A673 (cell line): Measurements from ENCODE around the gene FNBP1. TPM values are rescaled to one million over a fixed set of nuclear protein-coding genes. Genes with fewer than 3 reads are reported as not detected.
"Not testable (repeated sequence)": the region's sequence is repeated elsewhere in the genome, so short reads cannot be mapped to it uniquely, and the experiment has no call there.

Experiments
- BruUV-seq: library from RNA; stranded (reverse); fragments of 400-500 nt; replicated peaks from 2 replicates; lab custom pipeline; 2021; lab: Mats Ljungman, UMichigan
- CTCF ChIA-PET: fragments of 300-600 bp; sonication (Branson Sonifier 250); formaldehyde crosslinking; loops from one replicate; lab custom pipeline; 2022; ENCODE audit warnings: antibody characterized with exemption; lab: Charles Lee
- POLR2A ChIA-PET: fragments of 300-600 bp; sonication (Branson Sonifier 250); formaldehyde crosslinking; loops from one replicate; lab custom pipeline; 2022; ENCODE audit warnings: antibody characterized with exemption; ENCODE audit not compliant: low non-redundant PET; lab: Charles Lee
- DNase-seq: peaks from one replicate; pipeline ENCODE4 v3.0.0-alpha.2; 2015; ENCODE audit warnings: low spot score
- H3K27ac ChIP-seq: fragments of 200-600 bp; sonication (generic); 2 replicates; pipeline ENCODE4 v1.5.1; 2016; ENCODE audit warnings: mixed run types, low read depth, mild to moderate bottlenecking, mixed read lengths, antibody characterized with exemption, low read length; ENCODE audit not compliant: poor library complexity, severe bottlenecking
- H3K27me3 ChIP-seq: fragments of 200-600 bp; sonication (generic); replicated peaks from 2 replicates; pipeline ENCODE4 v1.6.1; 2017; ENCODE audit warnings: mixed run types, low read depth, mild to moderate bottlenecking, mixed read lengths, antibody characterized with exemption, low read length; ENCODE audit not compliant: insufficient read depth, poor library complexity
- H3K36me3 ChIP-seq: fragments of 200-600 bp; sonication (generic); 2 replicates; pipeline ENCODE4 v1.6.1; 2016; ENCODE audit warnings: mixed run types, mild to moderate bottlenecking, mixed read lengths, antibody characterized with exemption, low read length; ENCODE audit not compliant: insufficient read depth, poor library complexity, severe bottlenecking
- H3K4me1 ChIP-seq: fragments of 200-600 bp; sonication (generic); 2 replicates; pipeline ENCODE4 v1.6.1; 2017; ENCODE audit warnings: mixed run types, mild to moderate bottlenecking, mixed read lengths, antibody characterized with exemption, low read length; ENCODE audit not compliant: insufficient read depth, poor library complexity, severe bottlenecking
- H3K4me3 ChIP-seq: fragments of 200-600 bp; sonication (generic); 2 replicates; pipeline ENCODE4 v1.5.1; 2016; ENCODE audit warnings: low read depth, mixed run types, mild to moderate bottlenecking, mixed read lengths, low read length; ENCODE audit not compliant: poor library complexity, severe bottlenecking
- H3K9me3 ChIP-seq: fragments of 200-600 bp; sonication (generic); 2 replicates; pipeline ENCODE4 v1.6.1; 2016; ENCODE audit warnings: mixed run types, low read depth, mild to moderate bottlenecking, mixed read lengths, antibody characterized with exemption, low read length; ENCODE audit not compliant: poor library complexity, severe bottlenecking
- CTCF ChIP-seq: fragments of 300-800, 200-600 bp; sonication (generic); conservative IDR thresholded peaks from 2 replicates; pipeline ENCODE4 v1.5.1; 2017; ENCODE audit warnings: low read depth, mild to moderate bottlenecking, antibody characterized with exemption, low read length, moderate library complexity, mixed read lengths
- EZH2 ChIP-seq: fragments of 200-600 bp; sonication (generic); IDR thresholded peaks from 2 replicates; pipeline ENCODE4 v1.6.1; 2017; ENCODE audit warnings: borderline replicate concordance, low read depth, mild to moderate bottlenecking, mixed read lengths, antibody characterized with exemption, low read length; ENCODE audit not compliant: poor library complexity, severe bottlenecking
- intact Hi-C: fragments of 100-400 bp; cut with micrococcal nuclease; formaldehyde crosslinking; loops from one replicate; pipeline ENCODE4 v1.10.0; 2022; ENCODE audit not compliant: unreplicated experiment
- total RNA-seq: library from RNA; stranded (reverse); gene quantifications from 2 replicates; pipeline ENCODE4 v1.2.3, GENCODE V29; 2021

FNBP1 gene
- total RNA-seq, 1 experiment from 2014 or later = 200 TPM

GRCh38 chr9:130015353-130016019 lies 27.5 kb downstream of the FNBP1 start:
- Histone ChIP-seq H3K4me3 (no peak overlapping the region), H3K36me3 (peaks cover 13% of the 10 kb centered on the region), H3K4me1 (no peaks in the 10 kb centered on the region), H3K27ac (no peak overlapping the region), H3K27me3 (no peaks in the 10 kb centered on the region), H3K9me3 (peaks cover 5% of the 10 kb centered on the region)
- BruUV-seq = no TSS peak
- ChIA-PET POLR2A (no interaction called here), CTCF (no interaction called here)
- no peak for DNase-seq
- TF ChIP-seq CTCF (no peak), EZH2 (no peak)
- intact Hi-C loops = no loop called here

- TF ChIP-seq EZH2 (no peak), CTCF (no peak)
- CTCF ChIA-PET = no interaction called here
- H3K4me1 ChIP-seq = no peaks in the 10 kb centered on the region
- intact Hi-C loops = no loop called here
- no peak overlapping the region for H3K27ac ChIP-seq
- no peak for DNase-seq
- H3K36me3 ChIP-seq = peaks cover 13% of the 10 kb centered on the region
- no peak overlapping the region for H3K4me3 ChIP-seq
- H3K9me3 ChIP-seq = peaks cover 5% of the 10 kb centered on the region
- POLR2A ChIA-PET = no interaction called here
- no TSS peak for BruUV-seq
- no peaks in the 10 kb centered on the region for H3K27me3 ChIP-seq
Measured at GRCh38 chr9:130013326-130013725, 29.7 kb downstream of the FNBP1 start.

DNA sequence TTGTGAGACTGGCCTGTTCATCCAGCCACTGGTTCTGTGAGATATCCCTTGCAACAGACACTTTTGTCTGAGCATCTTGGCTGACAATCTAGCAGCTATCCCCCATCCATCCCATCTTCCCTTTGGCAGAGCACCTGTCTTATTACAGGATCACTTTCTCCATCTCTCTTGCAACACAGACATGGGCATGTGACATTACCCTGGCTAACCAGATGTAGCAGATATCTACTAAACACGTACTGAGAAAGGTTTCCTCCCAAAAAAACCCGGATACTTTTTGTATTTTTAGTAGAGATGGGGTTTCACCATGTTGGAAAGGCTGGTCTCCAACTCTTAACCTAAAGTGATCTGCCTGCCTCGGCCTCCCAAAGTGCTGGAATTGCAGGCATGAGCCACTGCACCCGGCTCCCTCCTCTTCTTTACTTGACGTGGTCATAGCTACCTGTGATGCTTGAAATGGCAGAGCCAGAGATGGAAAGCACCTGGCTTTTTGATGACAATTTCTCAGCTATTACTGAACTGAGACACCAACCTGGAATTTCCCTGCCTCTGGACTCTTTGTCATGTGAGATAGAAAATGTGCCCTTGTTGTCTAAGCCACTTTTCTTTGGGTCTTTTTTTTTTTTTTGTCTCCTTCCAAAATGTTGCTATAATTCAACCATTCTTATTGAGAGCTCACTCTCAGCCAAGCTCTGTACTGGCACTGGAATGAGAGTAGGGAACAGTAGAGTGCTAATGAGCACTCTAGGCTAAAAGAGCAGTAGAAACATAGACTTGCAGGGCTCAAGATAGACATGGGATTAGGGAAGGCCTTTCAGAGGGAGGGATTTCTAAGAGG lies 32.6 kb downstream of the FNBP1 start:
- Histone ChIP-seq H3K27me3 (no peaks in the 10 kb centered on the region), H3K27ac (no peak overlapping the region), H3K4me1 (no peaks in the 10 kb centered on the region), H3K36me3 (peaks cover 6% of the 10 kb centered on the region), H3K9me3 (no peaks in the 10 kb centered on the region), H3K4me3 (no peak overlapping the region)
- DNase-seq = no peak
- ChIA-PET CTCF (no interaction called here), POLR2A (no interaction called here)
- BruUV-seq = no TSS peak
- TF ChIP-seq EZH2 (no peak), CTCF (no peak)
- intact Hi-C loops = no loop called here

DNA sequence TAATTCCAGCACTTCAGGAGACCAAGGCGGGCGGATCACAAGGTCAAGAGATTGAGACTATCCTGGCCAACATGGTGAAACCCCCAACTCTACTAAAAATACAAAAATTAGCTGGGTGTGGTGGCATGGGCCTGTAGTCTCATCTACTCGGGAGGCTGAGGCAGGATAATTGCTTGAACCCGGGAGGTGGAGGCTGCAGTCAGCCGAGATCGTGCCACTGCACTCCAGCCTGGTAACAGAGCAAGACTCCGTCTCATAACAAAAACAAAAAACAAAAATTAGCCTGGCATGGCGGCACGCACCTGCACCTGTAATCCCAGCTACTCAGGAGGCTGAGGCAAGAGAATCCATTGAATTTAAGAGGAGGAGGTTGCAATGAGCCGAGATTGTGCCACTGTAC lies 33.4 kb downstream of the FNBP1 start:
- intact Hi-C loops, CTCF ChIA-PET: not testable (repeated sequence)

More for the DNA sequence above, 33.4 kb downstream of the FNBP1 start:
- H3K27ac ChIP-seq, H3K4me3 ChIP-seq, POLR2A ChIA-PET, BruUV-seq, H3K36me3 ChIP-seq, H3K9me3 ChIP-seq, DNase-seq, H3K27me3 ChIP-seq, H3K4me1 ChIP-seq: not testable (repeated sequence)
